ENCODE results near the gene TRIO. TPM values are rescaled to one million over a fixed set of nuclear protein-coding genes. Genes with fewer than 3 reads are reported as not detected.

The TRIO gene
- total RNA-seq, 1 donor from 2014 or later = 145 TPM

DNA sequence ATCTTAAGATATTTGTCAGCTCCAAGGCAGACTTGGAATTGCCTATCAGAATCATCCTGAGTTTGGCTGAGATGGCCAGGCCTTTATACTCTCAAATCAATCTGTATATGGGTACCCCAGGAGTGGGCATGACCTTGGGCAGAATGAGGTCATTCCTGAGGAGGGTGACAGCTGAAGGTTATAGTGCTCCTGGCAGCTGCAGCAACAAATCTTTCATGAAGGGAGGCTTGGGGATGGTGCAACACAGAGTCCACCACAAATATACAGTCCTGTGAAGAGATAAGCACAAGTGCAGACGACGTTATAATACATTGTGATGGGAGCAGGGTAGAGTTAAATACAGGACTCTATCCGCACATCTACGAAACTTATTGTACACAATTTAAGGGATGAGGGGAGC, 21.1 kb upstream of the TRIO start:
- DNase-seq (ENCODE audit: low spot score) = no peak

- DNase-seq (ENCODE audit: low spot score) = no peak
Observed at GRCh38 chr5:14123551-14123950, 19.6 kb upstream of the TRIO start.

DNA sequence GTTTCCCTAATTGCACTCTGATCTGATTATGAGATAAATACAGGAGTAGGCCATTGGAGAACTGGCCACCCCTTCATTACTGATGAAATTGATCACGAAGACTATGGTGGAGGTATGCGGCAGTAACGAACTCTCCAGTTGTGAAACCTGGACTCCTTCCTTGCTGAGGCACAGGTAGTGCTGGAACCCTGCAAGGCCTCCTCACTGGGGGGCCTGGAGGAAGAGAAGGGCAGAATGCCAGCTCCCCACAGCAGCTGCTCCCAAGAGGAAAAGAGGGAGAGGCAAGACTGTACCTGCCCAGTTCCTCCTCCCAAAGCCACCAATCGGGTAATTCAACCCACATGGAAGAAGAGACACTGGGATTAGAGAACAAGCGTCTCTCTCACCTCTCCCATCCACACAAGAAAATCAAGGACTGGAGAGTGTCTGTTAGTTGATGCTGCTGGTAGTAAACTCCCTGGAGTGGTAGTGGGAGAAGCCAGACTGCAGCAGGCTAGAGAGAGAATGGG, 19.1 kb upstream of the TRIO start:
- no peak for DNase-seq (ENCODE audit: low spot score)

DNA sequence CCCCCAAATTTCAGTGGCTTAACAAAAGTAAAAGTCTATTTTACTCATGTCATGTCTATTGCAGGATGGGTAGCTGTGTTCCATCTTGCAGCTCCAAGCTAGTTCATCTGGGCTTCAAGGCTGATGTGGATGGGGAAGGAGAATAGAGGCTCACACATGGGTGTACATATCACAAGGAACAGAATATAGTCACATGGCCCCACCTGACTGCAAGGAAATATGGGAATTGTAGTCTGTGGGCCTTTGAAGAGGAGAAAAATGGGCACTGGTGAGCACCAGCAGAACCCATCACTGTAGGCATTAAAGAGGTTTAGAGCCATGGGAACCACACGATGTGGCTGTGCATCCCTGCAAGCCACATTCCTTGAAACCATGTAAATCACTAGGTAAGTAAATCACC, 17.9 kb upstream of the TRIO start:
- no peak for DNase-seq (ENCODE audit: low spot score)

- DNase-seq (ENCODE audit: low spot score) = no peak
Observed at GRCh38 chr5:14127587-14127986, 15.6 kb upstream of the TRIO start.

DNA sequence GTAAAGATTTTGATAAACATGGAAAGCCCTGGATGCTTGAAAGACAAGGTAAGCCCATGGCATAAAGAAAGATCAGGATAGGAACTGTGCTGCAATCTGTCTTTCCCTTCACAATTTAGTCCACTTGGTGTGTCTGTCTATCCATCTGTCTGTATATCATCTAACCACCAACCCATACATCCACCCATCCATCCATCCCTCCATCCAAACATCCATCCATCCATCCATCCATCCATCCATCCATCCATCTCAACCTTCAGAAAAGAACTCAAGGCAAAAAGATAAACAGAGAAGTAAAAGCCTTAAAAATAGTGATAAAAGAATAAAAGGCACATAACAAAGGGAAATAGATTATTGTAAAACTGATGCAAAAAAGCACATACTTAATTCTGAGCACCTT, 15.1 kb upstream of the TRIO start:
- DNase-seq (ENCODE audit: low spot score) = no peak

DNA sequence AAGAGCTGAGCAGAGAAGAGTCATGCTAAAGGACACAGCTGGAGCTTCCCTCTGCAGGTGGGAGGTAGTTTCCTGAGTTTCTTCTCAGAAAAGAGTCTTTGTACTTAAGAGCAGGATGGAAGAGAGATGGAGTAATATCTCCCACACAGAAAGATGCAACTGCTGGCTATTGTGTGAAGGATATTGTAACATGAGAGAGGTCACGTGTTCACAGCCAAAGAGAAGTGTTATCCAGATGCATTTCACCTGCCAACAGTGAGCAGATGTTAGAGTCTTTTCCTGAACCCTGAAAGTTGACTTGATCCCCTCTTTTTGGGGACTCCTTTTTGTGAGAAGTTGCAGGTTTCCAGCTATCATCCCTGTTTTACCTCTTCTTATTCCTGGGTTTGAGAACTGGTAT, 14.0 kb upstream of the TRIO start:
- no peak for DNase-seq (ENCODE audit: low spot score)

DNA sequence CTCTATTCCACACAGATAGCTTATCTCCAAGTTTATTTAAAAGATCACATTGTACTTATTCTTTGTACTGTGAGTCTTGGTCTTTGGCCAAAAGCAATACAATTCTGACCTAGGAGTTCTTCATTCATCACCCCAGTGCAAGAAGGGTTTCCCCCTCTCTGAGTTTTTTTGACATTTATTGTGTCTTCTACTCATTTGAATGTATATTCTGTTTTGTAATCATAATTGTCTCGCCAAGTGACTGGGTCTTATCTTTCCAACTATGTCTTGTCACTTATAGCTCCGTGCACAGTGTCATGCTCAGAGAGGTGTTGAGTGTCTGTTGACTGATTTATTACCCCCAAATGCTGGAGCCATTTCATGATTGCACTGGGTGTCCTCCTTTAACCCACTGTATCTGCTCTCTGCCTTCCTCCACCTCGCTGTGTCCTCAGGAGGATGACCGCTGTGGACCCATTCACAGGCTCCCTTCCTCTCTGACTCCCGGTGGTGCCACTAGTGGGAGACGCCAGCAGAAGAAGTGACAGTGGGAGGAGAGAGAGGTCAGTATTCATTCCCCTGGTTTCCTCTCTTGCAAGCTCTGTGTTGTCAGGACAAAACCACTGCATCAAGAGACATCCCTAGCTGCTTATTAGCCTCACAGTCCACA, 11.2 kb upstream of the TRIO start:
- DNase-seq (ENCODE audit: low spot score) = no peak

GRCh38 chr5:14133394-14133793, 9.7 kb upstream of the TRIO start:
- no peak for DNase-seq (ENCODE audit: low spot score)

DNA sequence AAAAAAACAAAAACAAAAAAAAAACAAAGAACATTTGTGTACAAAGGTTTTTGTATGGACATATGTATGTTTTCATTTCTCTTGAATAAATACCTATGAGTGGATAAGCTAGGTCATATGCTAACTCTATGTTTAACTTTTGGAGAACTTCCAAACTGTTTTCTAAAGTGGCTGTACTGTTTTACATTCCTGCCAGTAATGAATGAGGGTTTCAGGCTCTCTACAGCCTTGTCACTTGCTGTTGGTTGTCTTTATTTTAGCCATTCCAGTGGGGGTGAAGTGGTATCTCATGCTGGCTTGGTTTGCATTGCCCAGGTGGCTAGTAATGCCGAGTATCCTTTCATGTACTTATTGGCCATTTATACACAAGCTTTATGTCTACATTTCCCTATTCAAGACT, 9.1 kb upstream of the TRIO start:
- DNase-seq (ENCODE audit: low spot score) = no peak

DNA sequence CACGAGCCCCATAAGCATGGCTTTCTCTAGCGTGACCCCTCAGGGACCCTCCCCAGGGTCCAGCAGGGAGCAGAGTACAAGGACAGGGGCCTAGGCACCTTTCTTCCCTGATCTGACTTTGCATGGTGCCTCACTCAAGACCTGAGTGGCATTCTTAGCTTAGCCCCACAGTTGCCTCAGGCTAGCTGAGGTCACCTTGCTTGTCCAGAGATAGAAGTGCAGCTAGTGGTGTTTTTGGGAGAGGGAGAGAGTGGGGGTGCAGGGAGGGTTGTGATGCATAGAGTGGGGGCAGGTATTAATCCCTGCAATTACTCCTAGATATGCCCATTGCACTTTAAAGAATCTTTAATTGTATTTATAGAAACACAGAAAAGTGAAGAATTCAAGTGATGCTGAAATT, 8.4 kb upstream of the TRIO start:
- DNase-seq (ENCODE audit: low spot score) = no peak

DNA sequence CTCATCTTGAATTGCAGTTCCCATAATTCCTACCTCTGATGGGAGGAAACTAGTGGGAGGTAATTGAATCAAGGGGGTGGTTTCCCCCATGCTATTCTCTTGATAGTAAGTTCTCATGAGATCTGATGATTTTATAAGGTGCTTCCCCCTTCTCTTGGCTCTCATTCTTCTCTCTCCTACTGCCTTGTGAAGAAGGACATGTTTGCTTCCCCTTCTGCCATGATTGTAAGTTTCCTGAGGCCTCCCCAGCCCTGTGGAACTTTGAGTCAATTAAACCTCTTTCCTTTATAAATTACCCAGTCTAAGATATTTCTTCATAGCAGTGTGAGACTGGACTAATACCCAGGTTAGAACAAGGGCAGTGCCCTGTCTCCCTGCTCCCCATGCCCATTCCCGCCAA, 7.5 kb upstream of the TRIO start:
- no peak for DNase-seq (ENCODE audit: low spot score)

GRCh38 chr5:14136228-14136627, 6.9 kb upstream of the TRIO start:
- no peak for DNase-seq (ENCODE audit: low spot score)

DNA sequence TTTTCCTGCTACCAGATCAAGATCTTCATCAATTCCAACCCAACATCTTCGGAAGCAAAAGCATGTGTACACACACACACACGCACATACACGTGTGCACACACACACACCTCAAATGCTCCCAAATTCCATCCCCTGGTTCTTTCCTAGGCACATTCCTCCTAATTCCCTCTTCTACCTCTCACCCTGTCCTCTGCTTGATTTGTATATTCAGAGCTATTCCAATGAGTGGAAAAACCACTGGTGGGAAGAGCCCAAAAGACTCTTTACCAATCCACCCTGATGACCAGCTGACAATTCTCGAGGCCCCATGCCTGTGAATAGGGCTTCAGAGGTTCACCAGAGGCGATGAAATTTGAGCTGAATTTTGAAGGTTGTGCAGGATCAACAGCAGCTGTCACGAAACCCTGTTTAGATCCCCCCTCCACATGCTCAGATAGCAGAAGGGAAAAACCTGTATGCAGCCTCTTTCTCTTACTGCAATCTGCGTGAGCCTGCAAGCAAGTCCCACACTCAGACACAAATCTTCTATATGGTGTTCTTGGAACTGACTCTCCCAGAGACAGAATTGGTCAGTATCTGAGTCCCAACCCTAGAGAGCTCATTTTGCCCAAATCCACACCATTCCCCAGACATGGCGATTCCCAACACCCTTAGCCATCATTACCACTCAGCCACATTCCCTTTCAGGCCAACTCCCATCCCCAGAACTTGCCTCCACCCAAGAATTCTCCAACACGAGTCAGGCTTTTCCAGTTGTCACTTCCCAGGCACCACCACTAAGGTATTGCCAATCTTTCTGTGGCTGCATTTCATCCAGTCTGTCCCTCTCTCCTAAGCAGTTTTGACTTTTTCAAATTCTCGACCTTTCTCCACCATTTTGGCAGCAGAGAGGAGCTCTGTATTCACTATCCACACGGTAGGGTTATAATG, 4.3 kb upstream of the TRIO start:
- DNase-seq (ENCODE audit: low spot score) = no peak

GRCh38 chr5:14141764-14142163, 1.4 kb upstream of the TRIO start:
- no peak for DNase-seq (ENCODE audit: low spot score)

GRCh38 chr5:14142202-14142826, 828 bp upstream of the TRIO start:
- no peak for DNase-seq (ENCODE audit: low spot score)

- DNase-seq (ENCODE audit: low spot score) = no peak
Observed at GRCh38 chr5:14143546-14143840, 351 bp downstream of the TRIO start.

DNA sequence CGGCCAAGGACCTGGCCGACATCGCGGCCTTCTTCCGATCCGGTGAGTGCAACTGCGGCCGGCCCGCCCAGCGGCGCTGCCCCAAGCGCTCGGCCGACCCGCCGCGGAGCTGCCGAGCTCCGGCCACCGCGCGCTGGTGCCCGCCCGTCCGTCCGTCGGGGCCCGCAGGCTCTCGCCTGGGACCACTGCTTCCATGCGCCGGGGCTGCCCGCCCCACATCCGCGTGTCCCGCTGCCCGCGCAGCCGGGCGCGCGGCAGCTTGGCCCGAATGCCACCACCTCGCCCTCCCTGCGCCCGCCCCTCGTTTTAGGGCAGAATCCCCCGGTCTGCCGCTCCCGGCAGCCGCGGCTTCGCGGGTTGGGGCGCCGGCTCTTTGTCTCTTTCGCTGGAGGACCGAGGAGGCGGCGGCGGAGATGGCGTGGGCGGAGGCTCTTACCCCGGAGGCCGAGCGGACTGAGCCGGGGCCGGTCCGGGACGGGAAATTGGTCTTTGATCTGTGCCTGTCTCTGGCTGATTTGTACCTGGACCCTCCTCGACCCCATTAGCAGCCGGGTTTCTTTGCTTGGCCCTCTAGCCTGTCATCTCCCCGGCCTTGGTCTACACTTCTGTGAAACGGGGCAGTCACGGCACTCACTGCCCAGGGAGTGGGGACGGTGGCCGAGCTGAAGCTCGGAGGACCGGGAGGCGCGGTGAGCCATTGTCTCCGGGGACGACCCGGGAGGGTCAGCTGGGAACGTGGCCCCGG, 871 bp downstream of the TRIO start:
- peak; percentile 90 for DNase-seq (ENCODE audit: low spot score)

- peak; percentile 91 for DNase-seq (ENCODE audit: low spot score)
Observed at GRCh38 chr5:14144586-14145434, 1.7 kb downstream of the TRIO start.

DNA sequence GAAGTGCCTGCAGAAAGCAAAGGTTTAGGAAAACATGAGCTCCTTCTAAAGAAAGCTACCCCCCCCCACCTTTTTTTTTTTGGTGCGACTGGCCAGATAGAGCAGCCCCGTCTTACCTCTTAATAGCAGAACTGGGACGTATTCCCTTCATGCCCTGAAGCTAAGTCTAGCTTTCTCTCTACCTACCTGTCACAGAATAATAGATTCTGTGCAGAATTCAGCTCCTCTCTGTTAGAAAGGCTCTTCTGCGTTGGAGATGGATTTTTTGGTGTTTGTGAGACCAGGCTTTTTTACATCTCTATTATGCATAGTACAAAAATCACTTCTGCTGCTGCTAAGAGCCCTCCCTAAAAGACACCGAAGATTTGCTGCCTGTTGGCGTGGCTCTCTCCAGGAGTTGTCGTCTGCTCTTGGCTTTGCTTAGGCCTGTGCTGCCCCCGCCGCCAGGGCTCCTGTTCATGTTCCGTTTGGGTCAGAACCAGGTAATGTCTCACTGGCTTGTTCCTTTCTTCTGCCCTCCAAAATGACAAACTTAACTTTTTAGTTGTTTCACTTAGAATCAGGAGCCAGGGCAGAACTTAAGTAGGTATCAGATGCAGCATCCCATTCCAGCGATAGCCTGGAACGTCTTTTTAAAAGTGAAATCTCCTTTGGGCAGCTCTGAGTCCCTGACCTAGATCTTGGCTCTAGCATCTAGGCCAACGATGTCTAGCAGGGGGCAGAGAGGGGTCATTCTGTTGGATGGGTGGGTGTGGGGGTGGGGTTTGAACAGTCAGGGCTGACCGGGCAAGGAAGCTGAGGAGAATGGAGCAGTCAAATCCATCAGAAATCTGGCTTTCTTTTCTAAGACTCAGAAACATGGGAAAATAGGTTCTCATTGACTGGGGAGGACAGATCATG, 2.5 kb downstream of the TRIO start:
- no peak for DNase-seq (ENCODE audit: low spot score)

Data from mesenteric fat pad (tissue), 1 donor.